COR-L47 (cell line): Measurements from ENCODE around the gene KCNIP3.
A peak's percentile ranks its signal among the peaks of the same experiment; 100 is the strongest.

Source experiments
- DNase-seq: peaks from one replicate; lab custom pipeline; 2025; lab: John Stamatoyannopoulos, UW

The KCNIP3 gene

GRCh38 chr2:95274291-95275150, 22.6 kb upstream of the KCNIP3 start, which contains the start of gene PROM2:
Gene PROM2 (plus strand): TSS chr2:95274449. CDS start chr2:95274586, 137 bp downstream.
- no peak for DNase-seq

GRCh38 chr2:95275151-95275515, 22.0 kb upstream of the KCNIP3 start:
- DNase-seq, result no peak

- DNase-seq, result no peak
These were observed 21.4 kb upstream of the KCNIP3 start for GRCh38 chr2:95275601-95276243.

- DNase-seq, result no peak
These were observed 20.8 kb upstream of the KCNIP3 start for GRCh38 chr2:95276244-95276887.

- DNase-seq, result no peak
These were observed 20.3 kb upstream of the KCNIP3 start for GRCh38 chr2:95276888-95277245.

- no peak for DNase-seq
These were observed 19.8 kb upstream of the KCNIP3 start for GRCh38 chr2:95277246-95277906.

- DNase-seq, result no peak
These were observed 19.1 kb upstream of the KCNIP3 start for GRCh38 chr2:95278051-95278471.

- no peak for DNase-seq
These were observed 18.4 kb upstream of the KCNIP3 start for GRCh38 chr2:95278637-95279225.

GRCh38 chr2:95279435-95280035, 17.6 kb upstream of the KCNIP3 start:
- DNase-seq, result no peak

GRCh38 chr2:95281071-95281470, 16.1 kb upstream of the KCNIP3 start:
- DNase-seq, result no peak

GRCh38 chr2:95281786-95282185, 15.4 kb upstream of the KCNIP3 start:
- DNase-seq, result no peak

GRCh38 chr2:95282458-95282857, 14.7 kb upstream of the KCNIP3 start:
- no peak for DNase-seq

- DNase-seq, result no peak
These were observed 13.6 kb upstream of the KCNIP3 start for GRCh38 chr2:95283562-95283961.

GRCh38 chr2:95284886-95285541, 12.1 kb upstream of the KCNIP3 start:
- DNase-seq, result no peak

GRCh38 chr2:95285542-95285932, 11.6 kb upstream of the KCNIP3 start:
- DNase-seq, result no peak

- DNase-seq, result no peak
These were observed 9.8 kb upstream of the KCNIP3 start for GRCh38 chr2:95287336-95287735.

GRCh38 chr2:95287806-95288205, 9.3 kb upstream of the KCNIP3 start:
- no peak for DNase-seq

- peak; percentile 51 for DNase-seq
These were observed 7.9 kb upstream of the KCNIP3 start for GRCh38 chr2:95289253-95289652.

GRCh38 chr2:95291222-95291621, 5.9 kb upstream of the KCNIP3 start:
- no peak for DNase-seq

GRCh38 chr2:95292623-95293260, 4.4 kb upstream of the KCNIP3 start:
- DNase-seq, result no peak
